Lung (tissue), 12 donors: Measurements from ENCODE around the gene NFATC2. TPM values are rescaled to one million over a fixed set of nuclear protein-coding genes. Genes with fewer than 3 reads are reported as not detected.

ENCODE experiments used
- ATAC-seq: fragments of 200-7000 bp; cut with Tn5 transposase; one replicate; pipeline ENCODE4 v1.9.1; 2020; ENCODE audit warnings: moderate number of reproducible peaks; ENCODE audit not compliant: insufficient read depth, low FRiP score
- DNase-seq, 3 donors: peaks; one replicate each; pipeline ENCODE4 v3.0.0-alpha.2; 2013 to 2017
- H3K27ac ChIP-seq, 2 donors: one replicate each; pipeline ENCODE4 v1.5.1; 2013; ENCODE audit warnings: mild to moderate bottlenecking in 2 of 2, moderate library complexity in 2 of 2, control low read depth in 1 of 2, inconsistent platforms in 1 of 2, low read depth in 1 of 2, low read length in 1 of 2
- H3K27me3 ChIP-seq, 3 donors: one replicate each; pipeline ENCODE4 v1.5.1; 2013; ENCODE audit warnings: low read length in 2 of 3; ENCODE audit not compliant: control insufficient read depth in 3 of 3, insufficient read depth in 3 of 3
- H3K36me3 ChIP-seq, 4 donors: one replicate each; pipeline ENCODE4 v1.5.1; 2013; ENCODE audit warnings: low read length in 4 of 4, mild to moderate bottlenecking in 1 of 4, moderate library complexity in 1 of 4; ENCODE audit not compliant: control insufficient read depth in 4 of 4, insufficient read depth in 4 of 4
- H3K4me1 ChIP-seq, 5 donors: one replicate each; pipeline ENCODE4 v1.5.1; 2013; ENCODE audit warnings: low read length in 5 of 5, mild to moderate bottlenecking in 2 of 5, moderate library complexity in 1 of 5; ENCODE audit not compliant: control insufficient read depth in 5 of 5, insufficient read depth in 5 of 5
- H3K4me3 ChIP-seq: one replicate; pipeline ENCODE4 v1.5.1; 2013; ENCODE audit warnings: mild to moderate bottlenecking, control low read depth, moderate library complexity
- H3K9ac ChIP-seq, 2 donors: one replicate each; pipeline ENCODE4 v1.5.1; 2013; ENCODE audit warnings: low read length in 2 of 2, control low read depth in 1 of 2; ENCODE audit not compliant: insufficient read depth in 1 of 2
- H3K9me3 ChIP-seq, 4 donors: one replicate each; pipeline ENCODE4 v1.5.1; 2013; ENCODE audit warnings: low read length in 3 of 4, mild to moderate bottlenecking in 1 of 4, moderate library complexity in 1 of 4; ENCODE audit not compliant: control insufficient read depth in 4 of 4, insufficient read depth in 3 of 4
- CTCF ChIP-seq: IDR thresholded peaks from 2 replicates; pipeline ENCODE4 v1.5.1; 2012; ENCODE audit warnings: mild to moderate bottlenecking; ENCODE audit errors: control extremely low read depth, extremely low read depth
- WGBS, 2 donors: extraction: QIAGEN DNeasy Blood & Tissue Kit; methylation state at CpG; one replicate each; pipeline ENCODE4 v1.1.7; 2013; 5-methylcytosine and 5-hydroxymethylcytosine counted together
- polyA plus RNA-seq, 2 donors: library from polyadenylated mRNA; stranded (reverse); fragments of 200-250 nt; gene quantifications; one replicate each; pipeline ENCODE4 v1.2.1, GENCODE V29; 2013
- total RNA-seq, 2 donors: library from RNA; depleted of rRNA in 1 of 2; stranded (reverse); fragments of >200 nt in 1 of 2; gene quantifications; one replicate each; pipeline ENCODE4 v1.2.1, GENCODE V29; 2014 to 2021
- donor health status: control.
- donor health status: control.
- donor health status: Bipolar disorder and iron deficiency.
- donor health status: healthy.
- donor health status: DM: yes; HTN: yes; CAD: no.

The NFATC2 gene
- total and polyA plus RNA-seq, 4 donors = 1.3 to 8.7 (median 4.7) TPM

- no peak for DNase-seq
- no peak overlapping the region for H3K9ac ChIP-seq
- H3K9me3 ChIP-seq = no peaks in the 10 kb centered on the region
- H3K36me3 ChIP-seq = no peaks in the 10 kb centered on the region
- TF ChIP-seq CTCF = no peak
- peaks cover 0 to 3% (median 0%) of the 10 kb centered on the region in 5 donors for H3K4me1 ChIP-seq
- no peak overlapping the region for H3K4me3 ChIP-seq
- no peak for ATAC-seq
- WGBS, 2 donors = 95 to 98% methylated on average over 4 of the region's 4 CpGs
- no peak overlapping the region for H3K27ac ChIP-seq
- no peaks in the 10 kb centered on the region for H3K27me3 ChIP-seq
These were observed 44.6 kb upstream of the NFATC2 start for GRCh38 chr20:51587145-51587544.

GRCh38 chr20:51586005-51586440 is 43.5 kb upstream of the NFATC2 start:
- ATAC-seq (no peak), DNase-seq (no peak)
- Histone ChIP-seq H3K27ac (no peak overlapping the region), H3K36me3 (no peaks in the 10 kb centered on the region), H3K9me3 (no peaks in the 10 kb centered on the region), H3K27me3 (no peaks in the 10 kb centered on the region), H3K4me3 (no peak overlapping the region), H3K9ac (no peak overlapping the region), H3K4me1 (peaks cover 0 to 3% (median 0%) of the 10 kb centered on the region in 5 donors)
- TF ChIP-seq CTCF = no peak
- WGBS, 2 donors = 67 to 71% methylated on average over 4 of the region's 4 CpGs

- peaks cover 0 to 3% (median 0%) of the 10 kb centered on the region in 5 donors for H3K4me1 ChIP-seq
- WGBS, 2 donors = 80 to 81% methylated on average over 4 of the region's 4 CpGs
- TF ChIP-seq CTCF = no peak
- H3K9ac ChIP-seq = no peak overlapping the region
- H3K9me3 ChIP-seq = no peaks in the 10 kb centered on the region
- H3K27me3 ChIP-seq = no peaks in the 10 kb centered on the region
- H3K27ac ChIP-seq = no peak overlapping the region
- H3K36me3 ChIP-seq = no peaks in the 10 kb centered on the region
- H3K4me3 ChIP-seq = no peak overlapping the region
- DNase-seq (no peak), ATAC-seq (no peak)
These were observed 42.6 kb upstream of the NFATC2 start for GRCh38 chr20:51585148-51585547.

- H3K27me3 ChIP-seq = no peaks in the 10 kb centered on the region
- no peak overlapping the region for H3K9ac ChIP-seq
- H3K36me3 ChIP-seq = no peaks in the 10 kb centered on the region
- no peak for TF ChIP-seq CTCF
- no peak overlapping the region for H3K4me3 ChIP-seq
- DNase-seq = no peak
- H3K9me3 ChIP-seq = no peaks in the 10 kb centered on the region
- ATAC-seq = no peak
- 79 to 81% methylated on average over 4 of the region's 4 CpGs for WGBS, 2 donors
- H3K4me1 ChIP-seq = peaks cover 0 to 3% (median 0%) of the 10 kb centered on the region in 5 donors
- H3K27ac ChIP-seq = no peak overlapping the region
These were observed 42.2 kb upstream of the NFATC2 start for GRCh38 chr20:51584737-51585136.
